IPS DF 6.9 (cell line): ENCODE measurements around the gene TGFB2.

Experiments used
- DNase-seq: peaks from one replicate; pipeline ENCODE4 v3.0.0-alpha.2; 2013; ENCODE audit warnings: low read depth, low spot score
- H3K27ac ChIP-seq: one replicate; pipeline ENCODE4 v1.5.1; 2013; ENCODE audit warnings: low read length, control low read depth
- H3K27me3 ChIP-seq: 2 replicates; pipeline ENCODE4 v1.6.1; 2013; ENCODE audit warnings: mild to moderate bottlenecking, low read length; ENCODE audit not compliant: control insufficient read depth, insufficient read depth
- H3K36me3 ChIP-seq: 2 replicates; pipeline ENCODE4 v1.6.1; 2013; ENCODE audit warnings: low read length; ENCODE audit not compliant: control insufficient read depth, insufficient read depth
- H3K4me1 ChIP-seq: 2 replicates; pipeline ENCODE4 v1.6.1; 2013; ENCODE audit warnings: low read length; ENCODE audit not compliant: control insufficient read depth, insufficient read depth
- H3K4me3 ChIP-seq: 2 replicates; pipeline ENCODE4 v1.5.1; 2013; ENCODE audit warnings: mild to moderate bottlenecking, low read length
- H3K9me3 ChIP-seq: 2 replicates; pipeline ENCODE4 v1.6.1; 2013; ENCODE audit warnings: low read length, inconsistent platforms; ENCODE audit not compliant: control insufficient read depth, insufficient read depth
- WGBS: extraction: QIAGEN DNeasy Blood & Tissue Kit; methylation state at CpG from one replicate; pipeline ENCODE4 v1.1.7; 2013; ENCODE audit warnings: mixed read lengths, missing lambda C conversion rate; ENCODE audit not compliant: insufficient read length, insufficient coverage; 5-methylcytosine and 5-hydroxymethylcytosine counted together

Gene TGFB2

DNA sequence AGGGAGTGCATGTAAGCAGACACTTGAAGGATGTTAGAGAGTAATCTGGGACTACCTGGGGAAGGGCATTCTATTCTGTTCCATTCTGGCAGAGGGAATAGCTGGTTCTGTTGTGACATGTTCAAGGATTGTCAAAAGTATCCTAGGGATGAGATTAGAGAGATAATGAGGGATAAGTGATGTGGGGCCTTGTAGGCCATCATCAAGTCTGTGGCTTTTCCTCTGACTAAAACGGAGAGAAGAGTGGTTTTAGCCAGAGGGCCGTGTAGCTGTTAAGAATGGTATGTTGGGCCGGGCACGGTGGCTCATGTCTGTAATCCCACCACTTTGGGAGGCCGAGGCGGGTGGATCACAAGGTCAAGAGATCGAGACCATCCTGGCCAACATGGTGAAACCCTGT is 23.6 kb downstream of the TGFB2 start:
- no CpG with 5 or more reads among the region's 7 CpGs for WGBS
- Histone ChIP-seq H3K36me3 (no peaks in the 10 kb centered on the region), H3K27me3 (no peaks in the 10 kb centered on the region), H3K9me3 (no peaks in the 10 kb centered on the region), H3K4me3 (no peak overlapping the region), H3K27ac (no peak overlapping the region), H3K4me1 (no peaks in the 10 kb centered on the region)
- no peak for DNase-seq

DNA sequence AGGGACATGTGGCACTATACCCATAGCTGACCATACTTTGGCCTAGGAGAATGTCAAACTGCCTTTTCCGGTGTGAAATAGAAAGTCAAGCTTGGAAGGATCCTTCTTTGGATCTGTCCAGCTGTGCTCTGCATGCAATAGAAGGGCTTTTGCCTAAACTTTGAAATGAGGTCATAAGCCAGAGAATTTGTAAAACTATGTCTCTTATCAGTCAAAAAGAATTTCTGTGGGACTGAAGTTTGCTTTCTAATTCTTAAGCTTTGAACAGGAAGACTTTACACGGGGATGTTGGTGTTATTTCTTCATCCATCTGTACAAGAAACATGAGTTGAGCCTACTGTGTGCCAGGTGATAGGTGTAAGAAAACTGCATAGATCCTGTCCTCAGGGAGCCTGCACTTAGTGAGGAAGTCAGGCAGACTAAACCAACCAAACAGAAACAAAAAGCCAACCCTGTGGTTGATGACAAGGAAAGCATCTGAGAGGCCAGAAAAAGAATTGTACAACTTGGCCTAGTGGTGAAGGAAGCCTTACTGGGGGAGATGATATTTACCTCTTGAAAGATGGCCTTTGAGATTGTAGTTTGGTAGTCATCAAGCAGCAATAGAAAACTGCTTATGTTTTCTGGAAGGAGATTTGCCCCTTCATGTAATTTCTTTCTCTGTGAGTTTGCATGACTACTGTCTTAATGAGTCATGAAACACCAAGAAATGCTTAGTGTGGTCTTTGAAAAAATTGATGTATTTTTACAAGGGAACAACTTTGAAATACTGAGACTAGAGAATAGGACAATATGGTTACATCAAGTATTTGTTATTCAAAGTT is 24.8 kb downstream of the TGFB2 start:
- no CpG with 5 or more reads among the region's 2 CpGs for WGBS
- Histone ChIP-seq H3K36me3 (no peaks in the 10 kb centered on the region), H3K9me3 (no peaks in the 10 kb centered on the region), H3K27me3 (no peaks in the 10 kb centered on the region), H3K27ac (no peak overlapping the region), H3K4me3 (no peak overlapping the region), H3K4me1 (no peaks in the 10 kb centered on the region)
- no peak for DNase-seq

DNA sequence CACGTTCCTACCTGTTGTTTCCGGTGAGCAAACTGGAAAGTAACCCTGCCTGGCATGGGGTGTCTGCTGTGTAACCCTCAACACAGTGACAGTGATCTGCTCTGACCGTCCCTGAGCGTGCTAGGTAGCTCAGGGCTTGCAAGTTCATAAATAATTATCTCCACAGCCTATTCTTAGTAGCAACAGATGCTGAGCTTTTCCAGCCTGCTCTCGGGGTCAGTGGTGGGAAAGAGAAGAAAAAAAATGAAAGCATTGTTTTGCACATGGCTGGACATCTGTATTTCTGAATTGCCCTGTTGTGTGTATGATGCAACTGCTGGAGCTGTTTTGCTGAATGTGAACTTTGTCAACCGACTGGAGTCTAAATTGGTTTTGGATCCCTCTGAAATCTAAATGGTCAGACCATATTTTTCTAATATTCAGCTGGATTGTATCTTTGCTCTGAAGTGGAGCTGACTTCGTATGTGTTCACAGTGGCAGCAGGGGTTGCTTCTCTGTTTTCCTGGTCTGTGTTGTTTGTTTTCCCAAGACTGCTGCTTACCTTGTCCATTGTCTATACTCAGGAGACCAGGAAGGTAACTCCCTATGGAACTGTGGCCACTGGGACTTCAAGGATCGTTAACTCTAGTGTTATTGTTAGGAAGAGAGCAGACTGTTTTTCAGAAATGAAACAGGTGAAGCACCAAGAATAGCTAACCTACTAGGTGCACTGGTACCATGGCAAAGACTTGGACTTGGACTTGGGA is 27.0 kb downstream of the TGFB2 start:
- no peak overlapping the region for H3K4me3 ChIP-seq
- DNase-seq: no peak
- no peaks in the 10 kb centered on the region for H3K9me3 ChIP-seq
- H3K27me3 ChIP-seq: no peaks in the 10 kb centered on the region
- WGBS: no CpG with 5 or more reads among the region's 8 CpGs
- no peaks in the 10 kb centered on the region for H3K36me3 ChIP-seq
- no peak overlapping the region for H3K27ac ChIP-seq
- H3K4me1 ChIP-seq: no peaks in the 10 kb centered on the region

DNA sequence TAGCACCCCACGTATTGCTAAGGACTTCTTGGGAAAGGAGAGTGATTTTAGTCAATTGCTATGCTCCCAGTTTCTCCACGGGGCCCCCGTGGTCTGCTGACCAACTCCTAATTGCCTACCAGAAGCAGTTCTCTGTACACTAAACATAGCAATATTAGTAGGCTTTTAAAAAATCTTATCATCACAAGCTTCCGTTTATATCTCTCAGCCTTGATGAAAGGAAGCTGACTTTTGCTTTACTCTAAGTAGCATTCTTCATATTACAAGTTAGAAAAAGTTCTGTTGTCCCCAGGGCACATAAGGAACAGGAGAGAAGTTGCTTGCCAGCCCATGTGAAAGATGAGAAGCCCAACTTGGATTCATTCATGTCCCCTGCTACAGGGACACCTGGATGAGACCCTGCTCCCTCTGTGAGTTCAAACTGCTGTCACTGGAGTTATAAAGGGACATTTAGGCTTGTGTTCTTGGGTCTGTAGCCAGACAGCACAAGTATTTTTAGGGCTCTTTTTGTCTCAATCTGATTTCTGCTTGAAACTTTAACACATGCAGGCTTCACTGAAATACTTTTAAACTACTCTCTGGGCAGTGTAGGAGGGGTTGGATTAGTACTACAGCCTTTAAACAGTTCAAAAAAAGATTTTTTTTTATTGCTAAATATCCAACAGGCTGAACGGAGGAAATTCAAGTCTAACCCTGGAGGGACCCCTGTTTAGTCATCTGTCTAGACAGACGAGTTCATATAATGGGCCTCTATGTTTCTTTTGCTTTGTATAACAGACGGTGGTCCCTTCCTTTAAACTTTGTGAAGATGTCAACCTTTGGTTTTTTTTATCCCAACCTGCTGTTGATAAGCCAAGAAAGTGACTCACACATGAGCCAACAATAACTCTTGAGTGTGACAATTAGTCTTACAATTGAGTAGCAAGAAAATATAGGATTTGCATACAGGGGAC is 29.5 kb downstream of the TGFB2 start:
- Histone ChIP-seq H3K27me3 (no peaks in the 10 kb centered on the region), H3K4me1 (no peaks in the 10 kb centered on the region), H3K36me3 (no peaks in the 10 kb centered on the region), H3K27ac (no peak overlapping the region), H3K9me3 (no peaks in the 10 kb centered on the region), H3K4me3 (no peak overlapping the region)
- no peak for DNase-seq
- WGBS: no CpG with 5 or more reads among the region's 7 CpGs

DNA sequence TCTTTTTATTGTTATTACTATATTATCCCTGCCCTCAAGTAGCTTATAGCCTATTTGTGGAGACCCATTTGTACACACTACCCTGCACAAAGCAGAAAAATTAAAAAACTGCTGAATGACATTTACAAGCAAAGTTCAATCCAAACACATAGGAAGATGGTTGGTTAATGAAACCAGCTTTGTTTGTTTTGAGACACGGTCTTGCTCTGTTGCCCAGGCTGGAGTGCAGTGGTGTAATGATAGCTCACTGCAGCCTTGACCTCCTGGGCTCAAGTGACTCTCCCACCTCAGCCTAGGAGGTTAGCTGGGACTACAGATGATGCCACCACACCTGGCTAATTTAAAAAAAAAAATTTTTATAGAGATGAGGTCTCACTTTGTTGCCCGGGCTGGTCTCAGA is 31.6 kb downstream of the TGFB2 start:
- DNase-seq: no peak
- Histone ChIP-seq H3K27me3 (no peaks in the 10 kb centered on the region), H3K4me3 (no peak overlapping the region), H3K9me3 (no peaks in the 10 kb centered on the region), H3K27ac (no peak overlapping the region), H3K36me3 (no peaks in the 10 kb centered on the region), H3K4me1 (no peaks in the 10 kb centered on the region)
- no CpG with 5 or more reads among the region's 2 CpGs for WGBS

DNA sequence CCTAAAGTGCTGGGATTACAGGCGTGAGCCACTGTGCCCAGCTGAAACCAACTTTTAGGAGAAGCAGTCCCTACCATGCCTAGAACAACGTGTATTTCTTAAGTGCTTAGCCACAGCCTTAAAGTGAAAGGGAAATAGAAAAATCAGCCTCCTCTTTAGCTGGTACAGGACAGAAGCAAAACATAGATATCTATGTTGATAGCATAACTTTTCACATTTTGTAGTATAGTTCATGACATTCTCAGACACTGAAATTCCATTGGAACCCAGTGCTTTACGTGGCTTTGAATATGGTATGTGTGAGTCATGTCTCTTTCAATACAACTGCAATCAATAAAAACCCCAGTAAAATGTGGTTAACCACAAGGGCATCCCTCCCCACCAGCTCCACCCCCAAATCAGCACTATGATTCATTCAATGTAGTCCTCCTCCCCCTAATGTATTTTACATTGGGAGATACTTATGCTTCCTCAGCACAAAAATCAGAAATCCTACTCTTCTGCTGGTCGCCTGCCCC is 32.1 kb downstream of the TGFB2 start:
- Histone ChIP-seq H3K27me3 (no peaks in the 10 kb centered on the region), H3K36me3 (no peaks in the 10 kb centered on the region), H3K4me3 (no peak overlapping the region), H3K27ac (no peak overlapping the region), H3K4me1 (no peaks in the 10 kb centered on the region), H3K9me3 (no peaks in the 10 kb centered on the region)
- no peak for DNase-seq
- no CpG with 5 or more reads among the region's 4 CpGs for WGBS

DNA sequence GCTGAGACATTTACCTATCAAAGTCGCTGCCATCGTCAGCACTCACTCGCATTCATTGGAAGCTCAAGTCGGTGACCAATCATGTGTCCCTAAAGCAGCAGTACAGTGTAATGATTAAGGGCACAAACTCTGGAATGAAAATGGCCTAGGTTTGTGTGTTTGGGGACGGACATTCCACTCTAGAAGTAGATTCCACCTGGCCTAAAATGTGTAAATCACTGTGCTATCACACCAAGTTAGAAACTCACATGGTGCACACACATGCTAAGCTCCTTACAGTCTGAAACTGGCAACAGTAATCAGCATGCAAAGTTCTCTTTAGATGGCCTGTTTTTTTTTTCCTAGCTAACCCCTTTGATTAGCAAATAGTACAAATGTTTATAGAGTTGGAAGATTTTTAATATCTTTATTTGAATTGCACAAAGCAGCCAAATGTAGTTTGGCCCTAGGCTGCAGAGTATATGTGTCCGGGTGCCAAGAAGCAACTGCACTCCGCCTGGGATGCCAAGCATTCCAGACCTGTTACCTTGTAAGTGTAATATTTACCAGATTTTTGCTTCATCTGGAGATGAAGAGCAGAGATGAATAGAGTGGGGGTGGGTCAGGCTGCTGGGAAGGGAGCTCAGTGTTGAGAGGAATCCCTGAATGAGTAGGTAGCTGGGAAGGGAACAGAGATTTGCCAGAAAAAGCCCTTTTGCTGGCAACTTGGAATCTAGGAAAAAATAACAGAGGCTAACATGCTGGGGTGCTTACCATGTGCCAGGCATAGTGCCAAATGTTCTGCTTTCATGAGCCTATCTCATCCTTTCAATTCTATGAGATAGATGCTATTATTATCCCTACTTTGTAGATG is 35.2 kb downstream of the TGFB2 start:
- Histone ChIP-seq H3K27ac (no peak overlapping the region), H3K36me3 (no peaks in the 10 kb centered on the region), H3K4me3 (no peak overlapping the region), H3K9me3 (no peaks in the 10 kb centered on the region), H3K27me3 (no peaks in the 10 kb centered on the region), H3K4me1 (no peaks in the 10 kb centered on the region)
- no peak for DNase-seq
- no CpG with 5 or more reads among the region's 7 CpGs for WGBS

DNA sequence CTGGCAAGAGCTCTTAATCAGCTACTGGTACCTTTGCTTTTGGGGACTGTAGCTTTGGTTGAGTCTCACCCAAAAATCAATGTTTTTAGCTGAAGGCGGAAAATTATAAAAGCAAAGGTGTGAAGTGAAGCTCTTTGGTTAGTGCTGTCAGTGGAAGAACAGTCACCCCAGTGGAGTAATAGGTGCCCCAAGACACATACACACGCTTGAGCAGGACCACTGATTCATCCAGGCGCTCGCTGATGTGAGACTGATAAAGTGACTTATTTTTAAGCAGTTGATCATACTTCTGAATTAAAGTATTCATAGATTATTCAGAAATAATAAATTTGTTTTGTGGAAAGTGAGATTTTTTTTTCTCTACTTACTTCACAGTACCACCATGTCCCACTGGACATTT is 37.1 kb downstream of the TGFB2 start:
- H3K36me3 ChIP-seq: no peaks in the 10 kb centered on the region
- DNase-seq: no peak
- H3K4me3 ChIP-seq: no peak overlapping the region
- H3K27me3 ChIP-seq: no peaks in the 10 kb centered on the region
- H3K4me1 ChIP-seq: no peaks in the 10 kb centered on the region
- H3K9me3 ChIP-seq: no peaks in the 10 kb centered on the region
- no CpG with 5 or more reads among the region's 4 CpGs for WGBS
- no peak overlapping the region for H3K27ac ChIP-seq

DNA sequence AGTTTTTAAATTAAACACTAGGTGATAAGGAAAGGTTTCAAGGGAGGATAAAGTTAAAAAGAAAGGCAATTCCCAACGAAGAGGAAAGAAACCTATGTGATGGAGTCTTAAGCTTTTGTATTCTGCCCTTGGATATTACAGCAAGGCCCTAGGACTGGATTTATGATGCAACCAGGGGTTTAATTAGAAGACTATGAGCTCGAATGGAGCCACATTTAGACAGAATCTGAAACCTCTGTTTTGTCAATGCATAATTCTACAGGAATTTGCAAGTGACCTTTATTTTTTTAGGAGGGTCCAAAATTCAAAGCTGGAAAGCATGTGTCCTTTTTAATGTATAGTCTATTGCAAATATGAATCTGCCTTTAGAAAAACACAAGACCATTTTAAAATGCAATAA is 37.9 kb downstream of the TGFB2 start:
- WGBS: no CpG with 5 or more reads among the region's 2 CpGs
- Histone ChIP-seq H3K27ac (no peak overlapping the region), H3K27me3 (no peaks in the 10 kb centered on the region), H3K9me3 (no peaks in the 10 kb centered on the region), H3K4me1 (no peaks in the 10 kb centered on the region), H3K36me3 (no peaks in the 10 kb centered on the region), H3K4me3 (no peak overlapping the region)
- no peak for DNase-seq
